Measurements from ENCODE around the gene TIFAB.

DNA sequence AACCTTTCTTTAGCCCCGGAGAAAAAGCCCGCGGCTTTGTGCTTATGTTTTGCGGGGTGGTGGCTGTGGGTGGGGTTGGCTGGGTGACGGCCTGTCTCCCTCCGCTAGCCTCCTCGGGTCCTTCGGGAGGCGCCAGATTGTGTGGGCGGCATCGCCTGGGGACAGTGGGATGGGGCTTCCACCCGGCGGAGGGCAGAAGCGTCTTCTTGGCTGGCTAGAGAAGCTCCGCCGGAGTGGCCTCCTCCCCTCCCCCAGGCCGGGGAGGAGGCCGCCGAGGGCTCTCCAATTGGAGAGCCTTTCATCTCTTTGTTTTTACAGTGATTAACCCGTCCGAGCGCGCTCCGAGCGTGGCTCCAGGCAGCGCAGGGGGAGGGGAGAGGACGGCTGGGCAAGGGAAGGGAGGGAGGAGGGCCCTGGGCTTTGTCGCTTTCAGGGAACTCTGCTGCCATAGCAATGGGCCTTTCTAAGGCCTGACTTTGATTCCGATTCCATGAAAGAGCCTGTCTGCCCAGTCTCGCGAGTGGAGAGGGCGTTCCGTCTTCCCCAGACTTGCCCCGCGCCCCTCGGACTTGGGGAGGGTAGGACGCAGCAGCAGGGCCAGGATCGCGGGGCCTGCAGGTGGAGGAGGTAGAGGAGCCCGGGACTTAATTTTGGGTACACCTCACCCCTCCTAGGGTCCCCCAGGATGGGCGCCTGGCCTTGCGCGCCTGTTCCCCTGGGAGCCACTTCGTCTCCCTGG lies 36.7 kb upstream of the TIFAB start:
- no peak for TF ChIP-seq CTCF (IDR thresholded peaks at IDR 0.05)
- TF ChIP-seq POLR2A (IDR thresholded peaks at IDR 0.05) = no peak
